Cardiac muscle cell (in vitro differentiated cells and primary cell): ENCODE results near the gene PRDM5. TPM values are rescaled to one million over a fixed set of nuclear protein-coding genes. Genes with fewer than 3 reads are reported as not detected.

Experiments
- DNase-seq, 2 donors: peaks; one replicate each; pipeline versions ENCODE4 v3.0.0 to v3.0.0-alpha.2; 2010 to 2017; ENCODE audit warnings: low read depth in 1 of 2, low spot score in 1 of 2
- H3K27ac ChIP-seq: fragments of 200-600 bp; sonication (generic); 2 replicates; pipeline ENCODE4 v1.5.1; 2016
- H3K27me3 ChIP-seq: fragments of 200-600 bp; sonication (generic); 2 replicates; pipeline ENCODE4 v1.6.0; 2016; ENCODE audit warnings: control low read depth
- H3K36me3 ChIP-seq: fragments of 200-600 bp; sonication (generic); 2 replicates; pipeline ENCODE4 v1.5.1; 2016; ENCODE audit warnings: control low read depth
- H3K4me1 ChIP-seq: fragments of 200-600 bp; sonication (generic); 2 replicates; pipeline ENCODE4 v1.8.1; 2017; ENCODE audit warnings: low read depth, mild to moderate bottlenecking, mixed run types
- H3K4me3 ChIP-seq: fragments of 200-600 bp; sonication (generic); 2 replicates; pipeline ENCODE4 v1.5.1; 2016; ENCODE audit warnings: mild to moderate bottlenecking
- H3K9me3 ChIP-seq: fragments of 200-600 bp; sonication (generic); 2 replicates; pipeline ENCODE4 v1.5.1; 2017; ENCODE audit warnings: low read depth, mild to moderate bottlenecking, control low read depth
- polyA plus RNA-seq: library from polyadenylated mRNA; unstranded; fragments of >200 nt; fragmentation: Nextera tagmentation; extraction: Ambion mirVana; gene quantifications from 2 replicates; pipeline ENCODE4 v1.2.1, GENCODE V29; 2016
- total RNA-seq: library from RNA; depleted of rRNA; stranded (reverse); fragments of >200 nt; gene quantifications from 2 replicates; pipeline ENCODE4 v1.2.3, GENCODE V29; 2016
- TF ChIP-seq, protein P1 (sequence below): IDR thresholded peaks from 2 replicates; pipeline ENCODE4 v1.5.1; 2012; ENCODE audit warnings: low read depth, mild to moderate bottlenecking, low read length

The PRDM5 gene
- total and polyA plus RNA-seq, 2 experiments from 2014 or later: 8.7 to 19.3 TPM

DNA sequence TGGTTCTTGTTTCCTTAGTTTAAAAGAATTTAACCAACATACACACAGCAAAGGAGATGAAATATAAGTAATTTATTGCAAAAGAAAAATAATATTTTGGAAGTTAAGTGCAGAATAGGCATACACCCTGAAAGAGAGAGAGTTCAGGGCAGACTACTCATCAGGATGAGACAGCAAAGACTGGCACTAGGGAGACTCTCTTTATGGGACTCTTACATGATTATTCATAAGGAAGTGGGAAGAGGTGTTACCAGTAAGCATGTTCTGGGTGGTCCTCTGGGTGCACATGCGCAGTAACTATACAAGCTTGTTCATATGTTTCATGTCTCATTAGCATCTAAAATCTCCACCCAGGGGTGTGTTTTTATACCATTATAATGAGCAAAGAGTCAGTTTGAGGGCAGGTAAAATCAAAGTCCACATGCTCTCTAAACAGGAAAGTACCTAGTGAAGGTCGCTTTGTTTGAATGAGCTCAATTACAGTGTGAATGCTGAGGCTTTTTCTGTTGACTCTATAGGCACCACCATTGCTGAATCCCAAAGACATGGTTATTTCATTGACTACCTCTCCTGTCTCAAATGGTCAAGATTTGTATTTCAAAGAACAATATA is 38.2 kb upstream of the PRDM5 start:
- Histone ChIP-seq H3K9me3 (no peaks in the 10 kb centered on the region), H3K27me3 (no peaks in the 10 kb centered on the region), H3K4me3 (no peak overlapping the region), H3K36me3 (no peaks in the 10 kb centered on the region), H3K27ac (no peak overlapping the region), H3K4me1 (peaks cover 17% of the 10 kb centered on the region)
- DNase-seq: no peak
- TF ChIP-seq, protein P1, sequence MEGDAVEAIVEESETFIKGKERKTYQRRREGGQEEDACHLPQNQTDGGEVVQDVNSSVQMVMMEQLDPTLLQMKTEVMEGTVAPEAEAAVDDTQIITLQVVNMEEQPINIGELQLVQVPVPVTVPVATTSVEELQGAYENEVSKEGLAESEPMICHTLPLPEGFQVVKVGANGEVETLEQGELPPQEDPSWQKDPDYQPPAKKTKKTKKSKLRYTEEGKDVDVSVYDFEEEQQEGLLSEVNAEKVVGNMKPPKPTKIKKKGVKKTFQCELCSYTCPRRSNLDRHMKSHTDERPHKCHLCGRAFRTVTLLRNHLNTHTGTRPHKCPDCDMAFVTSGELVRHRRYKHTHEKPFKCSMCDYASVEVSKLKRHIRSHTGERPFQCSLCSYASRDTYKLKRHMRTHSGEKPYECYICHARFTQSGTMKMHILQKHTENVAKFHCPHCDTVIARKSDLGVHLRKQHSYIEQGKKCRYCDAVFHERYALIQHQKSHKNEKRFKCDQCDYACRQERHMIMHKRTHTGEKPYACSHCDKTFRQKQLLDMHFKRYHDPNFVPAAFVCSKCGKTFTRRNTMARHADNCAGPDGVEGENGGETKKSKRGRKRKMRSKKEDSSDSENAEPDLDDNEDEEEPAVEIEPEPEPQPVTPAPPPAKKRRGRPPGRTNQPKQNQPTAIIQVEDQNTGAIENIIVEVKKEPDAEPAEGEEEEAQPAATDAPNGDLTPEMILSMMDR: no peak

DNA sequence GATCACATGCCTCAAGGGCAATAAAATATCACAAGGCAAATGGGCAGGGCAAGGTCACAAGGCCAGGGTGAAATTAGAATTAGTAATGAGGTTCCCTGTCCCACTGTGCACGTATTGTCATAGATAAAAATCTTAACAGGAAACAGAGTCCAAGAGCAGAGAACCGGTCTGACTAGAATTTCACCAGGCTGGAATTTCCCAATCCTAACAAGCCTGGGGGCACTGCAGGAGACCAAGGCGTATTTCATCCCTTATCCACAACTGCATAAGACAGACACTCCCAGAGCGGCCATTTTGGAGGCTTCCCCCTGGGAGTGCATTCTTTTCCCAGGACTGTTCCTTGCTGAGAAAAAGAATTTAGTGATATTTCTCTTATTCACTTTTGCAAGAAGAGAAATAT is 25.9 kb upstream of the PRDM5 start:
- H3K27me3 ChIP-seq: no peaks in the 10 kb centered on the region
- no peak for DNase-seq
- H3K27ac ChIP-seq: no peak overlapping the region
- no peaks in the 10 kb centered on the region for H3K9me3 ChIP-seq
- H3K36me3 ChIP-seq: no peaks in the 10 kb centered on the region
- no peak overlapping the region for H3K4me3 ChIP-seq
- TF ChIP-seq, protein P1: no peak
- H3K4me1 ChIP-seq: peaks cover 4% of the 10 kb centered on the region

DNA sequence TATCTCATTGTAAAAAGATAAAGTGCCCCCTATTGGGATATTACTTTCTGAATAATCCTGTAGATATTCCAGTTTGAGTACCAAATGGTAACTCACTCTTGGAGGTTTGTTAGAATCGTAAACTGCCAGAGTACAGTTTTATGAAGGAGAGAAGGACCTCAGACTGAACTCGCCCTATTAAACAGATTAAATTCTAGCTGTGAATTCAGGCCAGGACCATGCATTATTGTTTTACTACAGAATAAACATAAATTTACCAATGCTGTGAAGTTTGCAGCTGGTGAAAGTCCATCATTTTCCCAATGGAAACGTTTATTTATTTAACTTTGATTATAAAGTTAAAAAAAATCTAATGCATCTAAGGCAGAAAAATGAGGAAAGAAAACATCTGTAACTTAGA is 20.2 kb upstream of the PRDM5 start:
- no peak for DNase-seq
- Histone ChIP-seq H3K4me1 (peaks cover 4% of the 10 kb centered on the region), H3K4me3 (no peak overlapping the region), H3K36me3 (no peaks in the 10 kb centered on the region), H3K9me3 (no peaks in the 10 kb centered on the region), H3K27me3 (no peaks in the 10 kb centered on the region), H3K27ac (no peak overlapping the region)
- TF ChIP-seq, protein P1: no peak

DNA sequence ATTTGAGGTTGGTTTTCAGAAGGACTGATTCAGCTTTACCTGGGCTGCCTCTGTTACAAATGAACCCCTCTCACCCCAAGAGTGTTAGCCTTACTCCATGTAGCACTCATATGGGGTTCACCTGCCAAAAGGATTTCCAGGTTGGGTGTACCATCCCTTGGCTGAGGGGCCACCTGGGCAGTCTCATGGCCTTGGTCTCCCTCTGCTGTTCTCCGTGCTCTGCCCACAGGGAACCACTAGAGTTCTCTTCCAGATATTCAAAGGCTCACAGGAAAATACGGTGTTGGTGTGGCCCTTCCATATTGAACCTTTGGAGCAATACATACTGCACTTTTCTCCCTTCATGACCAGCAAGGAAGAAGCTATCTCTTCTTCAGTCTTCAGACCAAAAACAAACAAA is 18.0 kb upstream of the PRDM5 start:
- Histone ChIP-seq H3K27me3 (no peaks in the 10 kb centered on the region), H3K4me1 (peaks cover 4% of the 10 kb centered on the region), H3K27ac (no peak overlapping the region), H3K36me3 (no peaks in the 10 kb centered on the region), H3K9me3 (no peaks in the 10 kb centered on the region), H3K4me3 (no peak overlapping the region)
- no peak for DNase-seq
- TF ChIP-seq, protein P1: no peak

DNA sequence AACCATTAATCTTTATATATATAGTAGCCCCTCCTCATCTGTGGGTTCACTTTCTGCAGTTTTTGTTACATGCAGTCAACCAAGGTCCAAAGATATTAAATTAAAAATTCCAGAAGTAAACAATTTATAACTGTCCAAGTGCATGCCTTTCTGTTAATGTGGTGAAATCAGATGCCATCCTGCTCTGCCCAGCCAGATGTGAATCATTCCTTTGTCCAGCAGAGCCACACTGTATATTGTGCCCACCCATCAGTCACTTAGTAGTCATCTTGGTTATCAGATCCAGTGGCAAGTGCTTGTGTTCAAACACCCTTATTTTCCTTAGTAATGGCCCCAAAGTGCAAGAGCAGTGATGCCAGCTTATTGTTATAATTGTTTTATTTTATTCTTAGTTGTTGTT is 17.2 kb upstream of the PRDM5 start:
- no peak for DNase-seq
- no peaks in the 10 kb centered on the region for H3K36me3 ChIP-seq
- TF ChIP-seq, protein P1: no peak
- H3K9me3 ChIP-seq: no peaks in the 10 kb centered on the region
- no peak overlapping the region for H3K27ac ChIP-seq
- no peaks in the 10 kb centered on the region for H3K27me3 ChIP-seq
- no peak overlapping the region for H3K4me3 ChIP-seq
- H3K4me1 ChIP-seq: peaks cover 4% of the 10 kb centered on the region
